Endodermal cell (in vitro differentiated cells): Measurements from ENCODE around the gene ZNF780B. TPM values are rescaled to one million over a fixed set of nuclear protein-coding genes. Genes with fewer than 3 reads are reported as not detected.

Experiments
- DNase-seq: peaks from one replicate; pipeline ENCODE4 v3.0.0-alpha.2; 2017
- H3K27ac ChIP-seq: 2 replicates; pipeline ENCODE4 v1.5.1; 2013; ENCODE audit warnings: mild to moderate bottlenecking, low read depth, low read length, moderate library complexity
- H3K27me3 ChIP-seq: 2 replicates; pipeline ENCODE4 v1.6.1; 2013; ENCODE audit warnings: mild to moderate bottlenecking, low read length, moderate library complexity; ENCODE audit not compliant: insufficient read depth, control insufficient read depth, poor library complexity, severe bottlenecking
- H3K36me3 ChIP-seq: 2 replicates; pipeline ENCODE4 v1.7.0; 2013; ENCODE audit warnings: mild to moderate bottlenecking, low read length, moderate library complexity; ENCODE audit not compliant: control insufficient read depth, insufficient read depth
- H3K4me1 ChIP-seq: one replicate; pipeline ENCODE4 v1.7.0; 2013; ENCODE audit warnings: low read length; ENCODE audit not compliant: control insufficient read depth, insufficient read depth
- H3K4me3 ChIP-seq: 2 replicates; pipeline ENCODE4 v1.5.1; 2013; ENCODE audit warnings: mild to moderate bottlenecking, low read length, moderate library complexity
- H3K9ac ChIP-seq: 2 replicates; pipeline ENCODE4 v1.6.1; 2013; ENCODE audit warnings: mild to moderate bottlenecking, low read length, moderate library complexity; ENCODE audit not compliant: poor library complexity, severe bottlenecking; ENCODE audit errors: extremely low read depth
- H3K9me3 ChIP-seq: 2 replicates; pipeline ENCODE4 v1.6.1; 2013; ENCODE audit warnings: mild to moderate bottlenecking, low read length, moderate library complexity; ENCODE audit not compliant: control insufficient read depth
- H3K27ac Mint-ChIP-seq: 2 replicates; pipeline ENCODE4 v1.8.0; 2020; ENCODE audit warnings: mixed read lengths
- H3K27me3 Mint-ChIP-seq: 2 replicates; pipeline ENCODE4 v1.8.0; 2021; ENCODE audit warnings: mild to moderate bottlenecking, mixed read lengths; ENCODE audit not compliant: insufficient read depth
- H3K36me3 Mint-ChIP-seq: 2 replicates; pipeline ENCODE4 v1.8.0; 2020; ENCODE audit warnings: low read depth, mixed read lengths
- H3K4me1 Mint-ChIP-seq: 2 replicates; pipeline ENCODE4 v1.8.0; 2020; ENCODE audit warnings: mixed read lengths
- H3K4me3 Mint-ChIP-seq: 2 replicates; pipeline ENCODE4 v1.8.0; 2020; ENCODE audit warnings: mild to moderate bottlenecking, moderate library complexity, mixed read lengths
- H3K9me3 Mint-ChIP-seq: 2 replicates; pipeline ENCODE4 v1.8.0; 2020; ENCODE audit warnings: mild to moderate bottlenecking, mixed read lengths
- WGBS, 2 experiments: methylation state at CpG; one replicate each; pipeline versions ENCODE4 v1.1.5 to v1.1.7; 2013; ENCODE audit warnings: missing lambda C conversion rate in 2 of 2, mixed read lengths in 1 of 2; ENCODE audit not compliant: insufficient coverage in 1 of 2, insufficient read length in 1 of 2; 5-methylcytosine and 5-hydroxymethylcytosine counted together
- total RNA-seq, 2 donors: library from RNA; stranded (reverse); fragmentation: NEBNext Ultra II Directional in 1 of 2; extraction: Animal tissue kit (Norgen Biotek cat#: 25700) in 1 of 2; gene quantifications; 2 replicates in 1 of 2; 3 replicates in 1 of 2; pipeline ENCODE4 v1.2.1, GENCODE V29; 2021
- TF ChIP-seq, protein P1 (sequence below): fragments of 200-600 bp; sonication (generic); conservative IDR thresholded peaks from 2 replicates; pipeline ENCODE4 v1.5.0; 2021; ENCODE audit warnings: antibody characterized with exemption, mild to moderate bottlenecking

ZNF780B gene
- total RNA-seq, 2 donors from 2014 or later: 24.7 to 30.5 TPM

DNA sequence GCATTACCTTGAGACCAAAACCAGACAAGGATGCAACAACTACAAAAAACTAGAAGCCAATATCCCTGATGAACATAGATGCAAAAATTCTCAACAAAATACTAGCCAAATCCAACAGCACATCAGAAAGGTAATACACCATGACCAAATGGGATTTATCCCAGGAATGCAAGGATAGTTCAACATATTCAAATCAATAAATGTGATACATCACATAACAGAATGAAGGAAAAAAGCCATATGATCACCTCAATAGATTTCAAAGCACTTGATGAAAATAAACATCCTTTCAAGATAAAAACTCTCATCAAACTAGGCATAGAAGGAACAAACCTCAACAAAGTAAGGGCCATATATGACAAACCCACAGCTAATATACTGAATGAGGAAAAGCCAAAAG, 69.4 kb downstream of the ZNF780B start:
- peaks cover 41% of the 10 kb centered on the region for H3K36me3 Mint-ChIP-seq
- H3K4me3 Mint-ChIP-seq: no peak overlapping the region

DNA sequence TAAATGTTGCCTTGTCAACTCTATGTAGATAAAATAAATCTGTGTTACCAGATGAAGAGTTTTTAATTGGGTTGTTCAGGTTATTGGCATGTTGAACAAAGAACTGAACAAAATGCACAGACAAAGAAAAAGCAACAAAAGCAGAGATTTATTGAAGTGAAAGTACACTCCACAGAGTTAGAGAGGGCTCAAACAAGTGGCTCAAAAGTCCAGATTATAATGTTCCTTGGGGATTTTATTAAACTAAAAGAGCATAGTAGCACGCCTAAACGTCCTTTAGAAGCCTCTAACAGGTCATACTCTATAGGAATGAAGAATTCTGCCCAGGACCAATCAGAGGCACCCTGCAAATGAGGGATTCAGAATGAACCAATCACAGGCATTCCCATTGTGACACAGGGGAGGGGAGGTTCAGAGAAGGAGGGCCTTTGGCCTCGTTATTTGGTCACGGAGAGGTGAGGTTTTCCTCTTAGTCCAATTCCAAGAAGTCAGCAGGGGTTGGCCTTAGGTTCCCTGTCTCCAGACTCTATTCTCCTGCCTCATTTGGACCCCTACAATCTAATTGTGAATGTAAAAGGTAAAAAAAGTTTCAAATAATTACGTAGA, 72.2 kb downstream of the ZNF780B start:
- H3K27me3 Mint-ChIP-seq: no peaks in the 10 kb centered on the region
- 83 to 91% methylated on average over 1 to 5 of the region's 5 CpGs for WGBS, 2 experiments
- H3K9me3 Mint-ChIP-seq: peaks cover 42% of the 10 kb centered on the region
- H3K27ac ChIP-seq: no peak overlapping the region
- TF ChIP-seq, protein P1, sequence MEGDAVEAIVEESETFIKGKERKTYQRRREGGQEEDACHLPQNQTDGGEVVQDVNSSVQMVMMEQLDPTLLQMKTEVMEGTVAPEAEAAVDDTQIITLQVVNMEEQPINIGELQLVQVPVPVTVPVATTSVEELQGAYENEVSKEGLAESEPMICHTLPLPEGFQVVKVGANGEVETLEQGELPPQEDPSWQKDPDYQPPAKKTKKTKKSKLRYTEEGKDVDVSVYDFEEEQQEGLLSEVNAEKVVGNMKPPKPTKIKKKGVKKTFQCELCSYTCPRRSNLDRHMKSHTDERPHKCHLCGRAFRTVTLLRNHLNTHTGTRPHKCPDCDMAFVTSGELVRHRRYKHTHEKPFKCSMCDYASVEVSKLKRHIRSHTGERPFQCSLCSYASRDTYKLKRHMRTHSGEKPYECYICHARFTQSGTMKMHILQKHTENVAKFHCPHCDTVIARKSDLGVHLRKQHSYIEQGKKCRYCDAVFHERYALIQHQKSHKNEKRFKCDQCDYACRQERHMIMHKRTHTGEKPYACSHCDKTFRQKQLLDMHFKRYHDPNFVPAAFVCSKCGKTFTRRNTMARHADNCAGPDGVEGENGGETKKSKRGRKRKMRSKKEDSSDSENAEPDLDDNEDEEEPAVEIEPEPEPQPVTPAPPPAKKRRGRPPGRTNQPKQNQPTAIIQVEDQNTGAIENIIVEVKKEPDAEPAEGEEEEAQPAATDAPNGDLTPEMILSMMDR: no peak
- peaks cover 51% of the 10 kb centered on the region for H3K9me3 ChIP-seq
- no peak overlapping the region for H3K27ac Mint-ChIP-seq
- DNase-seq: no peak
- H3K9ac ChIP-seq: no peak overlapping the region
- no peaks in the 10 kb centered on the region for H3K4me1 ChIP-seq
- H3K27me3 ChIP-seq: no peaks in the 10 kb centered on the region
- H3K36me3 Mint-ChIP-seq: peaks cover 66% of the 10 kb centered on the region
- no peak overlapping the region for H3K4me3 Mint-ChIP-seq
- H3K4me3 ChIP-seq: no peak overlapping the region
- H3K36me3 ChIP-seq: peaks cover 48% of the 10 kb centered on the region
- H3K4me1 Mint-ChIP-seq: no peaks in the 10 kb centered on the region

More for the DNA sequence above, 69.4 kb downstream of the ZNF780B start:
- TF ChIP-seq, protein P1: no peak
- Histone ChIP-seq H3K9me3 (peaks cover 51% of the 10 kb centered on the region), H3K36me3 (peaks cover 23% of the 10 kb centered on the region), H3K4me1 (no peaks in the 10 kb centered on the region), H3K27me3 (no peaks in the 10 kb centered on the region), H3K4me3 (no peak overlapping the region), H3K27ac (no peak overlapping the region), H3K9ac (no peak overlapping the region)
- H3K27me3 Mint-ChIP-seq: no peaks in the 10 kb centered on the region
- no peak overlapping the region for H3K27ac Mint-ChIP-seq
- no peaks in the 10 kb centered on the region for H3K4me1 Mint-ChIP-seq
- peaks cover 44% of the 10 kb centered on the region for H3K9me3 Mint-ChIP-seq
- no peak for DNase-seq

DNA sequence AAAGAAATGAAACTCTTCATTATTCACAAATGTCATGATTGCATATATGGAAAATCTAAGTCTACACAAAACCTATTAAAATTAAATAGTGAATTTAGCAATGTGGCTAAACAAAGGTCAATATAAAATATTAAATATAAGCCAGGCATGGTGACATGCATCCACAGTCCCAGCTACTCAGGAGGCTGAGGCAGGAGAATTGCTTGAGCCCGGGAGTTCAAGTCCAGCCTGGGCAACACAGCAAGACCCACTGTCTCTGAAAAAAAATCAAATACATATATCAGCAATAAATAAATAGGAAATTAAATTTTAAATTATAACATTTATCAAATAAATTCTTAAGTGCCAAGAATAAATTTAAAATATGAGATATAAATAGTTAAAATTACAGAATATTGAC, 73.1 kb downstream of the ZNF780B start:
- Mint-ChIP-seq H3K27ac (no peak overlapping the region), H3K9me3 (peaks cover 36% of the 10 kb centered on the region), H3K4me3 (no peak overlapping the region), H3K27me3 (no peaks in the 10 kb centered on the region), H3K4me1 (no peaks in the 10 kb centered on the region), H3K36me3 (peaks cover 69% of the 10 kb centered on the region)
- Histone ChIP-seq H3K4me3 (no peak overlapping the region), H3K27ac (no peak overlapping the region), H3K4me1 (no peaks in the 10 kb centered on the region), H3K9me3 (peaks cover 48% of the 10 kb centered on the region), H3K9ac (no peak overlapping the region), H3K27me3 (no peaks in the 10 kb centered on the region), H3K36me3 (peaks cover 55% of the 10 kb centered on the region)
- TF ChIP-seq, protein P1: no peak
- no peak for DNase-seq
- 83% methylated on average over 1 of the region's 1 CpG; no CpG with 5 or more reads in 1 of the 2 experiments for WGBS, 2 experiments

Other genes starting within 250 kb of the ZNF780B start
- 10 to 100 TPM; 21.8 to 37.7 TPM for gene DYRK1B, start 222.1 kb downstream of the ZNF780B start, total RNA-seq
- gene FBL, start 209.9 kb downstream of the ZNF780B start, total RNA-seq: 100 to 1,000 TPM; 356 to 387 TPM
- gene FCGBP, start 121.6 kb downstream of the ZNF780B start, total RNA-seq: under 1 TPM; 0.29 to 0.62 TPM
- gene PSMC4, start 85.1 kb downstream of the ZNF780B start, total RNA-seq: 10 to 100 TPM; 88.9 to 96.9 TPM
- gene ZNF546, start 59.2 kb downstream of the ZNF780B start, total RNA-seq: 1 to 10 TPM; 2.5 to 4.6 TPM
- 10 to 100 TPM; 20.5 to 21.2 TPM for gene ZNF780A, start 34.7 kb upstream of the ZNF780B start, total RNA-seq
- 10 to 100 TPM; 35.2 to 39.3 TPM for gene MAP3K10, start 135.2 kb upstream of the ZNF780B start, total RNA-seq
- gene TTC9B, start 162.2 kb upstream of the ZNF780B start, total RNA-seq: not detected
- 1 to 10 TPM in 1 of 2 donors, under 1 TPM in 1; 0.73 to 1.4 TPM for gene CCNP, start 170.5 kb upstream of the ZNF780B start, total RNA-seq
- 100 to 1,000 TPM; 190 to 208 TPM for gene AKT2, start 229.1 kb upstream of the ZNF780B start, total RNA-seq